Astrocyte (in vitro differentiated cells and primary cell): ENCODE measurements around the gene TMSB10.

Experiments
- EZH2 ChIP-seq: IDR thresholded peaks from 2 replicates; pipeline ENCODE4 v1.6.1; 2012; ENCODE audit warnings: mild to moderate bottlenecking, low read length, inconsistent platforms; ENCODE audit not compliant: insufficient read depth
- TF ChIP-seq, protein P1 (sequence below): IDR thresholded peaks from 2 replicates; pipeline ENCODE4 v1.5.1; 2011; ENCODE audit warnings: low read depth, mild to moderate bottlenecking, inconsistent platforms, low read length, moderate library complexity; ENCODE audit not compliant: insufficient read depth

DNA sequence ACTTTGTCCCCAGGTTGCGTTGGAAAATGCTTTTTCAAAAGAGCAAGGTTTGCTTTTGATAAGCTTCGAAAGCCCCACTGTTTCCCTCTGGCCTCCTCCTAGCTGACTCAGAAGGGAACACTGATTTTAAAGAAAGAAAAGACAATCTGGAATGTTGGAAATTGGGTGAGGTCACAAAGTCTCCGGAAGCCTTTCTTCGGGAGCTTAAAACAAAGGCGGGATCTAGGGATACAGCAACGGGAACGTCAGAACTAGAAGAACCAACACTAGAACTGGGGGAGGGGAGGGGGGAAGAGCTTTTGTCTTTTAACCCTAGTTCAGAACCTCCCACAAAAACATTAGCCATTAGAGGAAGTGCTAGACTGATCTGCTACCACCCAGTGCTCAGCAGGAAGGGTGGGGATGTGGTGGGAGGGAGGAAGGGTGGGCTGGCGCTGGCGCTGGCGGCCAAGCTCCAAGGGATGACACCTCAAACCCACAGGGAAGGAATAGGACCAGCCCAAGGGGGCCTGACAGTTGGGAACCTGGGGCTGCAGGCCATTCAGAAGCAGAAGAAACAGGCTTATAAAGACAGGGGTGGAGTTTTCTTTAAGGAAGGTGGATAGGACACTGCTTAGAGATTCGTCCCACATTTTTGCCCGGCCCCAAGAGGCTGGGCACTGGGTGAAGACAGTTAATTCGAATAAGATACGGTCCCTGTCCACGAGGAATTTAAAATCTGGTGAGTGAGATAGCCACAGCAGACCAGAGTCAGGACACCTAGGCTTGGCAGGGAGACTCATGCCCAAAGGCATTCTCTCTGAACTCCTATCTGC, 1.7 kb downstream of the TMSB10 start:
- TF ChIP-seq, protein P1, sequence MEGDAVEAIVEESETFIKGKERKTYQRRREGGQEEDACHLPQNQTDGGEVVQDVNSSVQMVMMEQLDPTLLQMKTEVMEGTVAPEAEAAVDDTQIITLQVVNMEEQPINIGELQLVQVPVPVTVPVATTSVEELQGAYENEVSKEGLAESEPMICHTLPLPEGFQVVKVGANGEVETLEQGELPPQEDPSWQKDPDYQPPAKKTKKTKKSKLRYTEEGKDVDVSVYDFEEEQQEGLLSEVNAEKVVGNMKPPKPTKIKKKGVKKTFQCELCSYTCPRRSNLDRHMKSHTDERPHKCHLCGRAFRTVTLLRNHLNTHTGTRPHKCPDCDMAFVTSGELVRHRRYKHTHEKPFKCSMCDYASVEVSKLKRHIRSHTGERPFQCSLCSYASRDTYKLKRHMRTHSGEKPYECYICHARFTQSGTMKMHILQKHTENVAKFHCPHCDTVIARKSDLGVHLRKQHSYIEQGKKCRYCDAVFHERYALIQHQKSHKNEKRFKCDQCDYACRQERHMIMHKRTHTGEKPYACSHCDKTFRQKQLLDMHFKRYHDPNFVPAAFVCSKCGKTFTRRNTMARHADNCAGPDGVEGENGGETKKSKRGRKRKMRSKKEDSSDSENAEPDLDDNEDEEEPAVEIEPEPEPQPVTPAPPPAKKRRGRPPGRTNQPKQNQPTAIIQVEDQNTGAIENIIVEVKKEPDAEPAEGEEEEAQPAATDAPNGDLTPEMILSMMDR, result no peak
- TF ChIP-seq EZH2, result no peak
